H1 (cell line): ENCODE data around the gene PRSS2. TPM values are rescaled to one million over a fixed set of nuclear protein-coding genes. Genes with fewer than 3 reads are reported as not detected.

Experiments used
- CTCF ChIA-PET: fragments of 300-600 bp; sonication (Branson Sonifier 250); formaldehyde crosslinking; loops from one replicate; lab custom pipeline; 2021; ENCODE audit not compliant: partially characterized antibody; lab: Charles Lee
- POLR2A ChIA-PET: fragments of 300-600 bp; sonication (Branson Sonifier 250); formaldehyde crosslinking; loops from one replicate; lab custom pipeline; 2021; ENCODE audit warnings: inconsistent platforms; ENCODE audit not compliant: partially characterized antibody; lab: Charles Lee
- DNase-seq, 2 experiments: peaks; one replicate each; pipeline versions ENCODE4 v3.0.0 to v3.0.0-alpha.2; 2010 to 2022; ENCODE audit warnings: low spot score in 2 of 2, low read depth in 1 of 2, mixed read lengths in 1 of 2
- FAIRE-seq: peaks from 2 replicates; lab custom pipeline; 2011; peaks lifted over from hg19 to GRCh38; lab: Jason Lieb, UNC
- H2AFZ ChIP-seq: 2 replicates; pipeline ENCODE4 v1.8.1; 2012; ENCODE audit warnings: low read length, inconsistent platforms
- H2AK5ac ChIP-seq: 2 replicates; pipeline ENCODE4 v1.6.1; 2013; ENCODE audit warnings: low read depth, low read length
- H2BK120ac ChIP-seq: replicated peaks from 2 replicates; pipeline ENCODE3; 2013; ENCODE audit warnings: low read depth, low read length, inconsistent platforms
- H2BK12ac ChIP-seq: 2 replicates; pipeline ENCODE4 v1.6.1; 2013; ENCODE audit warnings: low read depth, low read length
- H2BK15ac ChIP-seq: 2 replicates; pipeline ENCODE4 v1.6.1; 2013; ENCODE audit warnings: low read length
- H2BK20ac ChIP-seq: 2 replicates; pipeline ENCODE4 v1.6.1; 2013; ENCODE audit warnings: low read length
- H2BK5ac ChIP-seq: 2 replicates; pipeline ENCODE4 v1.6.1; 2013; ENCODE audit warnings: low read depth, low read length
- H3K14ac ChIP-seq: 2 replicates; pipeline ENCODE4 v1.6.1; 2013; ENCODE audit warnings: inconsistent platforms; ENCODE audit not compliant: insufficient read length
- H3K18ac ChIP-seq: 2 replicates; pipeline ENCODE4 v1.6.1; 2013; ENCODE audit warnings: low read length; ENCODE audit errors: extremely low read depth
- H3K23ac ChIP-seq: 2 replicates; pipeline ENCODE4 v1.6.1; 2013; ENCODE audit warnings: inconsistent platforms; ENCODE audit not compliant: insufficient read length
- H3K23me2 ChIP-seq: 2 replicates; pipeline ENCODE4 v1.6.1; 2013; ENCODE audit warnings: low read depth, low read length
- H3K27ac ChIP-seq: 2 replicates; pipeline ENCODE4 v1.6.1; 2011; ENCODE audit warnings: low read depth, low read length, inconsistent platforms
- H3K27me3 ChIP-seq, 4 experiments: replicated peaks in 1 of 4; 1 replicate in 1 of 4; 2 replicates in 3 of 4; pipeline versions ENCODE4 v1.6.1 to v1.8.1; 2011 to 2013; ENCODE audit warnings: low read length in 3 of 4, mild to moderate bottlenecking in 3 of 4, inconsistent platforms in 2 of 4, mixed read lengths in 2 of 4, moderate library complexity in 1 of 4; ENCODE audit not compliant: control insufficient read depth in 3 of 4, insufficient read depth in 3 of 4; ENCODE audit errors: extremely low read depth in 1 of 4
- H3K36me3 ChIP-seq, 4 experiments: 2 replicates each; pipeline versions ENCODE4 v1.6.1 to v1.8.1; 2011 to 2013; ENCODE audit warnings: mild to moderate bottlenecking in 4 of 4, low read length in 3 of 4, moderate library complexity in 2 of 4, control low read depth in 1 of 4, inconsistent platforms in 1 of 4; ENCODE audit not compliant: insufficient read depth in 4 of 4, control insufficient read depth in 2 of 4
- H3K4ac ChIP-seq: replicated peaks from 2 replicates; pipeline ENCODE3; 2013; ENCODE audit warnings: low read length, low read depth, mixed read lengths, inconsistent platforms; ENCODE audit not compliant: insufficient read length
- H3K4me1 ChIP-seq, 4 experiments: replicated peaks in 1 of 4; 1 replicate in 1 of 4; 2 replicates in 3 of 4; pipeline versions ENCODE4 v1.6.1 to v1.8.1; 2011 to 2013; ENCODE audit warnings: low read length in 3 of 4, inconsistent platforms in 2 of 4, mixed read lengths in 1 of 4; ENCODE audit not compliant: insufficient read depth in 4 of 4, control insufficient read depth in 3 of 4
- H3K4me2 ChIP-seq, 2 experiments: 2 replicates each; pipeline versions ENCODE4 v1.6.1 to v1.8.1; 2011 to 2013; ENCODE audit warnings: low read depth in 2 of 2, low read length in 2 of 2, control low read depth in 1 of 2, inconsistent platforms in 1 of 2, mild to moderate bottlenecking in 1 of 2; ENCODE audit not compliant: insufficient read depth in 1 of 2
- H3K4me3 ChIP-seq, 4 experiments: fragments of 200-600, 300-600 bp in 1 of 4; sonication (generic), shearing (Covaris generic), sonication (Bioruptor Twin) in 1 of 4; 2 replicates each; pipeline versions ENCODE4 v1.5.1 to v1.8.1; 2011 to 2016; ENCODE audit warnings: low read length in 4 of 4, low read depth in 3 of 4, control low read depth in 2 of 4, inconsistent platforms in 2 of 4, mild to moderate bottlenecking in 2 of 4, mixed read lengths in 1 of 4, moderate library complexity in 1 of 4; ENCODE audit not compliant: insufficient read depth in 2 of 4; ENCODE audit errors: extremely low read depth in 1 of 4
- H3K56ac ChIP-seq: replicated peaks from 2 replicates; pipeline ENCODE3; 2013; ENCODE audit warnings: low read depth, mild to moderate bottlenecking, mixed read lengths, low read length, inconsistent platforms; ENCODE audit not compliant: insufficient read length
- H3K79me1 ChIP-seq: 2 replicates; pipeline ENCODE4 v1.6.1; 2013; ENCODE audit warnings: low read depth, low read length, control low read depth
- H3K79me2 ChIP-seq, 2 experiments: 2 replicates each; pipeline versions ENCODE4 v1.6.1 to v1.8.1; 2012 to 2013; ENCODE audit warnings: low read length in 2 of 2, mild to moderate bottlenecking in 2 of 2, inconsistent platforms in 1 of 2; ENCODE audit not compliant: insufficient read depth in 2 of 2, control insufficient read depth in 1 of 2
- H3K9ac ChIP-seq, 4 experiments: replicated peaks in 1 of 4; 1 replicate in 1 of 4; 2 replicates in 3 of 4; pipeline versions ENCODE4 v1.6.1 to v1.8.1; 2011 to 2013; ENCODE audit warnings: low read depth in 3 of 4, low read length in 3 of 4, control low read depth in 2 of 4, mild to moderate bottlenecking in 2 of 4, moderate library complexity in 2 of 4, inconsistent platforms in 1 of 4; ENCODE audit errors: extremely low read depth in 1 of 4
- H3K9me3 ChIP-seq, 2 experiments: 2 replicates each; pipeline versions ENCODE4 v1.6.1 to v1.8.1; 2012 to 2013; ENCODE audit warnings: mild to moderate bottlenecking in 2 of 2, moderate library complexity in 2 of 2, control low read depth in 1 of 2, inconsistent platforms in 1 of 2, low read depth in 1 of 2, low read length in 1 of 2, mixed read lengths in 1 of 2; ENCODE audit not compliant: insufficient read depth in 2 of 2
- H4K20me1 ChIP-seq, 2 experiments: replicated peaks in 1 of 2; 2 replicates each; pipeline versions ENCODE3 to v1.8.1; 2011 to 2013; ENCODE audit warnings: inconsistent platforms in 2 of 2, low read length in 2 of 2, mild to moderate bottlenecking in 1 of 2; ENCODE audit not compliant: insufficient read depth in 2 of 2, control insufficient read depth in 1 of 2
- H4K5ac ChIP-seq: 2 replicates; pipeline ENCODE4 v1.6.1; 2013; ENCODE audit warnings: low read length, low read depth, mixed read lengths, inconsistent platforms; ENCODE audit not compliant: insufficient read length
- H4K8ac ChIP-seq: 2 replicates; pipeline ENCODE4 v1.8.0; 2013; ENCODE audit warnings: mild to moderate bottlenecking, moderate library complexity, low read length, inconsistent platforms; ENCODE audit not compliant: insufficient read depth; ENCODE audit errors: extremely low read depth
- H4K91ac ChIP-seq: replicated peaks from 2 replicates; pipeline ENCODE3; 2013; ENCODE audit warnings: low read length, mixed read lengths, inconsistent platforms; ENCODE audit not compliant: insufficient read length
- CBX8 ChIP-seq: fragments of 300-800, 300-1000 bp; sonication (generic); IDR thresholded peaks from 2 replicates; pipeline ENCODE4 v1.7.1; 2016; ENCODE audit warnings: low read depth, low read length, borderline replicate concordance
- EP300 ChIP-seq, 2 experiments: IDR thresholded peaks; 1 replicate in 1 of 2; 2 replicates in 1 of 2; pipeline ENCODE4 v1.6.1; 2011 to 2012; ENCODE audit warnings: low read depth in 2 of 2, low read length in 2 of 2, mild to moderate bottlenecking in 2 of 2, borderline replicate concordance in 1 of 2, inconsistent platforms in 1 of 2, moderate library complexity in 1 of 2
- EZH2 ChIP-seq: fragments of 200-600 bp; sonication (generic); IDR thresholded peaks from 2 replicates; pipeline ENCODE4 v1.7.1; 2012; ENCODE audit warnings: low read depth, mild to moderate bottlenecking, moderate library complexity, low read length, inconsistent platforms; ENCODE audit not compliant: severe bottlenecking
- NRF1 ChIP-seq: IDR thresholded peaks from 2 replicates; pipeline ENCODE4 v1.6.1; 2011; ENCODE audit warnings: mild to moderate bottlenecking, low read depth, low read length, improper control_type of control experiment
- POLR2AphosphoS5 ChIP-seq: IDR thresholded peaks from 2 replicates; pipeline ENCODE4 v1.6.1; 2011; ENCODE audit warnings: low read depth, low read length
- TCF12 ChIP-seq: IDR thresholded peaks from 2 replicates; pipeline ENCODE4 v1.6.1; 2011; ENCODE audit warnings: low read depth, mild to moderate bottlenecking, low read length
- WGBS, 2 experiments: shearing (Covaris generic) in 1 of 2; methylation state at CpG; one replicate each; pipeline versions ENCODE4 v1.1.6 to v1.1.7; 2013 to 2015; ENCODE audit warnings: low lambda C conversion rate in 2 of 2, mixed read lengths in 2 of 2, inconsistent platforms in 1 of 2, low coverage in 1 of 2, missing lambda C conversion rate in 1 of 2; ENCODE audit not compliant: insufficient replicate concordance in 2 of 2, insufficient coverage in 1 of 2, insufficient read length in 1 of 2; ENCODE audit errors: extremely low coverage in 1 of 2, missing lambda C conversion rate in 1 of 2; 5-methylcytosine and 5-hydroxymethylcytosine counted together
- polyA plus RNA-seq, 7 experiments: library from polyadenylated mRNA; depleted of rRNA in 3 of 7; stranded (reverse) in 5 of 7; unstranded in 2 of 7; fragments of >200 nt in 5 of 7; fragments of 200-250 nt in 2 of 7; gene quantifications; 1 replicate in 5 of 7; 2 replicates in 1 of 7; 4 replicates in 1 of 7; pipeline versions ENCODE4 v1.2.1 to v1.2.3, GENCODE V29; 2011 to 2013; ENCODE audit warnings: missing spikeins in 2 of 7, mixed read lengths in 2 of 7
- total RNA-seq: library from RNA; stranded (reverse); fragmentation: NEBNext Ultra II Directional; extraction: Animal tissue kit (Norgen Biotek cat#: 25700); gene quantifications from 2 replicates; pipeline ENCODE4 v1.2.1, GENCODE V29; 2021
- TF ChIP-seq, protein P1 (sequence below): IDR thresholded peaks from 2 replicates; pipeline ENCODE4 v1.6.1; 2012; ENCODE audit warnings: inconsistent platforms
- TF ChIP-seq, protein P2 (sequence below): IDR thresholded peaks from 2 replicates; pipeline ENCODE4 v1.6.1; 2011; ENCODE audit warnings: low read length, improper control_type of control experiment

PRSS2 gene
- total and polyA plus RNA-seq, 2 of the 8 experiments (the other 6 are each of a cell fraction or from before 2014, with no cell fraction given) = not detected

DNA sequence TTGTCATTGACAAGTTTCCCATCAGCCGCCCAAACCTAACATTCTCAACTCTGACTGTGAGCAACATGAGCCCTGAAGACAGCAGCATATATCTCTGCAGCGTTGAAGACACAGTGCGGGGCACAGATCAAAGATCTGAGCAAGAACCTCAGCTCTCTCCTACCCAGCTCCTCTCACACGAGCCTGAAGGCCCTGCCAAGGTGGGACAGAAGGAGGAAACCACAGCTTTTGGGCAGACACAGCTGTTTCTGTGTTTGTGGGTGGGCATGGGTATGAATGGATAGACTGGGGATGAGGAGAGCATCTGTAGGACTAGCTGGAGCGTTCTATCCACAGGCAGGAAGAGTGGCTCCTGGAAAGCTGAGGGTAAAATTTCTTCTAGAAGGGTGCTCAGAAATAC lies 30.0 kb upstream of the PRSS2 start:
- Histone ChIP-seq H3K4me3 (no peak overlapping the region), H3K27ac (no peak overlapping the region), H3K23ac (no peak overlapping the region), H3K4me1 (no peaks in the 10 kb centered on the region), H3K9ac (no peak overlapping the region), H4K91ac (no peak overlapping the region), H3K9me3 (no peaks in the 10 kb centered on the region), H2BK5ac (no peak overlapping the region), H3K56ac (no peak overlapping the region), H3K4ac (no peak overlapping the region), H3K79me2 (no peaks in the 10 kb centered on the region), H2BK120ac (no peak overlapping the region), H3K14ac (no peak overlapping the region), H2AK5ac (no peak overlapping the region), H3K27me3 (no peaks in the 10 kb centered on the region), H2BK12ac (no peak overlapping the region), H3K36me3 (no peaks in the 10 kb centered on the region), H2AFZ (no peak overlapping the region), H4K20me1 (no peaks in the 10 kb centered on the region), H2BK15ac (no peak overlapping the region), H3K79me1 (no peaks in the 10 kb centered on the region), H4K5ac (no peak overlapping the region), H3K23me2 (no peaks in the 10 kb centered on the region), H3K4me2 (no peak overlapping the region), H3K18ac (no peak overlapping the region), H2BK20ac (no peak overlapping the region), H4K8ac (no peak overlapping the region)
- no peak for FAIRE-seq
- ChIA-PET CTCF (interaction anchor here (1.1 to 1.6 kb wide), 5 partner anchors 27 to 109 kb away, joined by 3 to 6 read pairs (median 3); no protein-coding TSS in a partner anchor), POLR2A (interaction anchor here (0.9 kb wide), 1 partner anchor 9 kb away, joined by 4 read pairs; no protein-coding TSS in a partner anchor)
- 88% methylated on average over 5 of the region's 5 CpGs; no CpG with 5 or more reads in 1 of the 2 experiments for WGBS, 2 experiments
- DNase-seq = no peak
- TF ChIP-seq EP300 (IDR thresholded peaks at IDR 0.05; ENCODE audit: borderline replicate concordance in 1 of 2, low read depth in 2 of 2, low read length in 2 of 2) (no peak), TCF12 (no peak), POLR2AphosphoS5 (no peak), EZH2 (no peak), NRF1 (no peak), CBX8 (no peak)
- TF ChIP-seq, protein P1, sequence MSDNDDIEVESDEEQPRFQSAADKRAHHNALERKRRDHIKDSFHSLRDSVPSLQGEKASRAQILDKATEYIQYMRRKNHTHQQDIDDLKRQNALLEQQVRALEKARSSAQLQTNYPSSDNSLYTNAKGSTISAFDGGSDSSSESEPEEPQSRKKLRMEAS = no peak
- TF ChIP-seq, protein P2, sequence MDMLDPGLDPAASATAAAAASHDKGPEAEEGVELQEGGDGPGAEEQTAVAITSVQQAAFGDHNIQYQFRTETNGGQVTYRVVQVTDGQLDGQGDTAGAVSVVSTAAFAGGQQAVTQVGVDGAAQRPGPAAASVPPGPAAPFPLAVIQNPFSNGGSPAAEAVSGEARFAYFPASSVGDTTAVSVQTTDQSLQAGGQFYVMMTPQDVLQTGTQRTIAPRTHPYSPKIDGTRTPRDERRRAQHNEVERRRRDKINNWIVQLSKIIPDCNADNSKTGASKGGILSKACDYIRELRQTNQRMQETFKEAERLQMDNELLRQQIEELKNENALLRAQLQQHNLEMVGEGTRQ = no peak
